Activated CD8-positive, alpha-beta memory T cell treated with anti-CD3 and anti-CD28 coated beads, Interleukin-2, amount 50 U/mL, for 1 hour (primary cell): Measurements from ENCODE around the gene MFAP2.
"Not testable (repeated sequence)": the region's sequence is repeated elsewhere in the genome, so short reads cannot be mapped to it uniquely, and the experiment has no call there.

Source experiments
- DNase-seq: peaks from one replicate; pipeline ENCODE4 v3.0.0-alpha.2; 2020; ENCODE audit errors: extremely low read depth

MFAP2 gene

DNA sequence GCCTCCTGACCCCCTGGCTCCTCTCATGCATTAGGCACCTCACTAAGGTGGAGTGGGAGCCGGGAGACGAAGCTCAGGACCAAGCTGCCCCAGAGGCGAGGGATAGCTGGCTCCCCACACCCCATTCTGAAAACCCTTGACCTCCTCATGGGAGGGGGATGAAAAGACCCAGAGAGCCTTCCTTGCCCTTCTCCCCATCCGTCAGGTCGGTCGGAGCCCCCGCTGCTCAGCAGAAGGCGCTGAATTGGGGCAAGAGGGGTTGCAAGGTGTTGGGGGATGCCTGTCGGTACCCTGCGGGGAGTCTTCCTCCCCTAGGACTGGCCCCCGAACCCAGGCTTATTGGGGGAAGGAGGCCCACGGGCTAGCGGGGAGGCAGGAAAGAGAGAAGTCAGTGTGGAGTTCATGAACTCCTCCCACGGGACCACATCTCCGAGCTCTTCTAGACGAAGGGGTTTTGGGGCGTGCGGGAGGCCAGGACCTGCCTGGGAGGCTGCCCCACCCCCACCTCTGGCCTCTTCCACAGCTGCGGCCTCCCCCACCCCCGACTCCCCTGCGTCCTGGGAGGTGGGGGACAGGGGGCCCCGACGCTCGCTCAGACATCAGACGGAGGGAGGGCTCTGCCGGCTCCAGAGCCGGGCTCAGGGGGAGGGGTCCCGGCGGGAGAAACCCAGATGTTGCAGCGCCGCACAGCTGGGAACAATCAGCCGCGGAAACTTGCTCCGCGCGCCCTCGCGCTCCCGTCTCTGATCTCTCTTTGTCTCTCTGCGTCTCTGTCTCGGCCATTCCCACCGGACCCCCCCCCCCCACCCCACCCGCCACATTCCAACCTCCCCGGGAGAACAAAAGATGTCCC is 719 bp downstream of the MFAP2 start:
- no peak for DNase-seq

DNA sequence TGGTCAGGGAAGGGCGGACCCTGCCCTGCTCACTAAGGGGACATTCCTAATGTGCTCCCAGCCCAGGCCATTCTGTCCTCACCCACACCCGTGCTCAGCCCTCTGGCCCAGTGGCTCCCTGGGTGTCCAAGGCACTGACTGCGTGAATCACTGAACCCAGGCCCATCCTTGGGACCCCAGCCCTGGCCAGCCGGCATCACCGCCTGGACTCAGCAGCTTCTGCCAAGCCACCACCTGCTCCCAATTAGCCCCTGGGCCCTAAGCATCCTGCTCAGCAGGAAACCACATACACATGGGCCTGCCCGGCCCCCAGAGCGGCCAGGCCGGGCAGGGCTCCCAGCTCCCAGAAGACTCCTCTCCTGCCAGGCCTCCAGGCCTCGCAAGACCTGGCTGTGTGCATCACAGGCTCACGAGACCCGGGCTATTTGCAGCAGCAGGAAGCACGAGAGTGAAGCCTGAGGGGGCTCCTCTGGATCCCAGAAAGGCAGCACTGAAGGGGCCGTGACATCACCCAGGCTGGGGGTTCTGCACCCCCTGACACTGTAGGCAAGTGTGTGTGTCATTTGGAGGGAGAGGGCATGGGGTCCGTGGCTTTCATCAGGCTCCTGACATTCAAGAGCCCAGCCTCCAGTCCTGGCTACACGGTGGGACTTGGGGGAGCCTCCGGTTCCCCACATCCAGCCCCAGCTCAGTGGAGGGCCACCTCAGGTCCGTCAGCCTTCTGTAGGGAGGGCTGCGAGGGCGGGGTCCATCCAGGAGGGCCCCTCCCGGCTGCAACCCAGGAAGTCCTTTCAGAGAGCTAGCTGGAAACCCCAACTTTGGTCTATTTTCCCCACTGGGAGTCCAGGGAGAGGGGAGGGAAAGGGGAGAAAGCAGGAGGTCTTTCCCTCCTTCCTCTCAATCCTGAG is 1.6 kb downstream of the MFAP2 start:
- no peak for DNase-seq

DNA sequence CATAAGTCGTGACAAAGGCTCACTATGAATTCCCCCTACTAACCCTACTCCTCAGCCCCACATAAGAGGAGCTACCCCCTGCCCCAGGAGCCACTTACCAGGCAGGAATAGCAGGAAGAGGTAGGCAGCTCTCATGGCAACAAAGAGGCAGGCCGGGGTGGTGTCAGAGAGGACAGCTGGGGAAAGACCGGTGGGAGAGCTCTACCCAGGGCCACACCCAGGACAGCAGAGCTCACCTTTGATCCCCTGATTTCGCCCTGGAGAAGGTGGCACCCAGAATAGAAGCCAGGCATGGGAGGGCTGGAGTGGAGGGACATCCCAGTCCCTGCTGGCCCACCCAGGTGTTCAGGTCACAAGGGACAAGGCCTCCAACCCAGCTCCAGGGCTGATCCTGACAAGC is 2.3 kb downstream of the MFAP2 start:
- no peak for DNase-seq

DNA sequence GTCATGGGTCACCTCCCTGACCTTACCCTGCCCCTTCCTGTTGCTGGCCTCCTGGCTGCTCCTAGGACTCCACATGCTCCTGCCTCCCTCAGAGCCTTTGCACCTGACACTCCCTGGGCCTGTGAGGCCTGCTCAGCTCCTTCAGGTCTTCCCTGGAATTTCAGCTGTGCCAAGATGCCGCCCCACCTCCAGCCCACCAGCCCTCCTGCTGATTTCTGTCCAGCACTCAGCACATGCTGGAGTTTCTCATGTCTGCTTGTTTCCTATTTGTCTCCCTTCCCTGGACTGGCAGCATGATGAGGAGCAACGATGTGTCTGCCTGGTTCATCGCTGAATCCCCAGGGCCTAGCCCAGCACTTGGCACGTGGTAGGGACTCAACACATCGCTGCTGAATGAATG is 3.0 kb downstream of the MFAP2 start:
- DNase-seq = no peak

DNA sequence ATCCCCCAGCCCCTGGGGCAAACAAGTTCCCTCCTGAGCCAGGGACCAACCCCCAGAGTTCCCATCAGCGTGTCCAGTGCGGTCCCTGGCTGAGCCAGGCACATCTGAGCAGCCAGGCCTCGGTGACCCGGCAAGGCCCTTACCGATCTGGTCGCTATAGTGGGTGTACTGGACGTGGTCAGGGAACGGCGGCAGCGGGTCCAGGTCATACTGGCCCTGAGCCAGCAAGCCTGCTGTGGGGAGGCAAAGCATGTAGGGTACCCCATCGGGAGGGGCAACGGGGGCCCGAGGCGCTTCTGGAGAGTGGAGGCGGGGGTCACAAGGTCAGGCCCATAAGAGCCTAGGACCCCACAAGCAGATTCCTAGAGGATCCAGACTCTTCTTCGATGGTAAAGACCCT is 3.5 kb downstream of the MFAP2 start:
- no peak for DNase-seq

DNA sequence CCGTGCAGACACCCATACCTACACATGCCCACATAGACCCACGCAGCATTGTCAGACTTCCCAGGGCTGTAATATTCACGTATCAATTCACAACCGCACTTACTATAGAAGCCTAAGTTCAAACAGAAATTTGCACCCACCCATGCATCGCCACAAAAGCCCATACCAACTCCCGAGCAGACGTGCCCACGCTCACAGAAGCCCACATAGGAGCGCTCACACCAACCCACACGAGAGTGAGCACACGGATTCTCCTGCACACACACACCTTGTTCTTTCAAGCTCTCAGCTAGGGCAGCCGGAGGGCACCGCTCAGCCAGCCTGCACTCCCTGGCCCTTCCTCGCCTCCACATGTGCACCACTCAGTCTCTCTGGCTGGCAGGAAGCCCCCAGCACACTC is 4.6 kb downstream of the MFAP2 start:
- DNase-seq = no peak

DNA sequence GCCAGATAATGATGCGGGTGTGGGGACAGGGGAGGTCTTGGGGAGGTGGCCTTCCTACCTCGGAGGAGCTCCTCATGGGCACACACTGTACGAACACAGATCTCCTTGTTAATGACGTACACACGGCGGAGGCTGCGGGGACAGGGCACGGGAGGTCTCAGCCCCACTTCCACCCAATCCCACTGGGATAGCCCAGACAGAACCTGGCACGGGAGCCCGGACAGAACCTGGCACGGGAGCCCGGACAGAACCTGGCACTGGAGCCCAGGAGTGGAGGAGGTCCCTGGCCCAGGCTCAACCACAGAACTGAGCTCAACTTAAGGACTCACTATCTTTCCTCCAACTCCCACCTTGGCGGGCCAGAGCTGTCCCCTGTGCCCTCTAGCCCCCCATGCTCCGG is 5.2 kb downstream of the MFAP2 start:
- no peak for DNase-seq

DNA sequence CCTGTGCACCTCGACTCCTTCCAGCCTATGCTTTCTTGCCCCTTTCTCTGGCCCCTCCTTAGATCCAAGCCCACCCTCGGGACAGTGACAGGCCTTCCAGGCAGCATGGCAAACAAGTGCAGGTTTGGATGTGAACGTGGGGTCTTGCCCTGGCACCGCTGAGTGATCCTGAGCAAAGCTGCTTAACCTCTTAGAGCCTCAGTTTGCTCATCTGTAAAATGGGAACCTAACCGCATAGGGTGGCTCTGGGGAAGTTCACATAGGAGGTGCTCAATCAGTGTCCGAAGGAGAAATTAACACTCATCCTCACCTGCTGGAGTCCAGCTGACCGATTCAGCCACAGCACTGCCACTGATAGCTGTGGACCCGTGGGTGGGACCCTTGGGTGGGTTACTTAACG is 7.2 kb downstream of the MFAP2 start:
- no peak for DNase-seq

DNA sequence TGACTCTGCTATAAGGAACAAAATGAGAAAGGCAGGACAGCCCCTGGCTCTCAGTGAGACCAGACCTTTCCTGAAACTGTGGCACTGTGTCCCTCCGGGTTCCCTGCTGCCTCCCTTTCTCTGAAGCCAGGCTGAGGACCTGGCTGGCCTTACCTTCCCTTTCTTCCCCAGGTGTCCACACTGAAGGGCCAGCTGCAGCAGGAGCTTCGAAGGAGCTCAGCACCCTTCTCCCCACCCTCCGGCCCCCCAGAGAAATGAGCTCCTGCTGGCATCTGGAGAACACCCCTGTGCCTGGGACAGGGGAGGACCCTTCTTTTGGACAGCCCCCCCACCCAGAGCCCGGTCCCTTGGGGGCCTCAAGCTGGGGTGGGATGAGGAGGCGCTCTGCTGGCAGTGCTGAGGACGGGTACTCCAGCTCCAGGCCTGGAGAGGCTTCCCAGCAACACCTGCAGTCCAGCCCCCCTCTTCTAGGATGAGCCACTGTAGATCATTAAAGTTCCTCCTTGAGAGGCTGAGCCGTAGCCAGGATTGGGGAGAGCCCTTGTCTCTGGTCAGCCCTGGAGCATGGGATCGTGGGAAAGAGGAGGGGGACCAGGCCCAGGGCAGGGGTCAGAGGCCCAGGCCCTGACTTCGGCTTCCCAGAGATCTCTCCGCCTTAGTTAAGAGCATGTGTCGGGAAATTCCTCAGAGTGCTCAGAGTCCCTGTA is 8.1 kb downstream of the MFAP2 start:
- no peak for DNase-seq

DNA sequence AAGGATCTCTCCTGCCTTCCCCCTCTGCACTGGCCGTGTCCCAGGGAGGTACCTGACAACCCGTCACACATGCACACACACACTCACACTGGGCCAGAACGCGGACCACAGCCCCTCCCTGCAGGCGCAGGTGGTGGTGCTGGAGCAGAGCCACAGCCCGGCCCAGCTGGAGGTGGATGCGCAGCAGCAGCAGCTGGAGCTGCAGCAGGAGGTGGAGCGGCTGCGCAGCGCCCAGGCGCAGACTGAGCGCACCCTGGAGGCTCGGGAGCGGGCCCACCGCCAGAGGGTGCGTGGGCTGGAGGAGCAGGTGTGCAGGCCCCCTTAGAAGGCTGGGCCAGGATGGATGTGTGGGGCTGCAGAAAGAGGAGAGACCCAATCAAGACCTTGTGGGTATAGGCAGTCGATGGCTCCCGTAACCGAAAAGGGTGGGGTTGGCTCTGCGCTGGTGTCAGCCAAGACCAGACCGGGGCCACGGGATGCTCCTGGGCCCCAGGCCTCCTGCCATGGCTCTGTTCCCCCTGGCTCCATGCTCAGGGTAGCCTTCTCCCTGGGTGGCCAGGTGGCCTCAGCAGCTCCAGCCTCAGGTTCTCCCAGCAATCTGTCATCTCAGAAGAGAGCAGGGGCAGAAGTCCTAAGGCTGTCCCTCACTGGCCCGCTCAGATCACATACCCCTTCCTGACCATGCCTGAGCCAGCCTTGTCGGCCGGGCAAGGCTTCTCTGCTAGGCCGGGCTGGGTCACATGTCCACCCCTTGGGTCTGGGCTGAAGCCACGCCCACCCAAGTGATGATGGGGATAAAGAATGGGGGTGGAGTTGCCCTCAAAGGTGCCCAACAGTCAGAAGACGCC is 8.9 kb downstream of the MFAP2 start:
- DNase-seq = no peak

DNA sequence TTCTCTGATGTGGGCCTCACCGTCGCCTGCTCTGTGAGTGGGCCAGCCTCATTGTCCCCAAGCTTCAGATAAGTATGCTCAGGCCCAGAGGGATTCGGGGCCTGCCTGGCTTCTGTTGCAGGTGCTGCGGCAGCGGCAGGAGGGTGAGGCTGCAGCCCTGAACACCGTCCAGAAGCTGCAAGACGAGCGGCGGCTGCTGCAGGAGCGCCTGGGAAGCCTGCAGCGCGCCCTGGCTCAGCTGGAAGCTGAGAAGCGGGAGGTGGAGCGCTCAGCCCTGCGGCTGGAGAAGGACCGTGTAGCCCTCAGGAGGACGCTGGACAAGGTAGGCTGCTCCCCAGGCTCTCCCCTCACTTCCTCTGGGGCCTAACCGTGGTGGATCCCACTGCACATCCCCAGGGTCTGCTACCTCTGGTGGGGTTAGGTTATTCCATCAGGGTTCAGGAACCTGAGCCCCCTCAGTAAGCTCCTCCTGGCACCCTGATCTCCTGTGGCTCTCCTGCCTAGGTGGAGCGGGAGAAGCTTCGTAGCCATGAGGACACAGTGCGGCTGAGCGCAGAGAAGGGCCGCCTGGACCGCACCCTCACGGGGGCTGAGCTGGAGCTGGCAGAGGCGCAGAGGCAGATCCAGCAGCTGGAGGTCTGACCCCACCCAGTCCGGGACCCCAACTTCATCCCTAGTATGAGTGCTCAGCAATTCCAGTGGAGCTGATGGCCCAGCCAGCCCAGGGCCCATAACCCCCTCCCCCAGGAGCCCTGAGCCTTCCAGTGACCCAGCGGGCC is 10.1 kb downstream of the MFAP2 start:
- DNase-seq = no peak

DNA sequence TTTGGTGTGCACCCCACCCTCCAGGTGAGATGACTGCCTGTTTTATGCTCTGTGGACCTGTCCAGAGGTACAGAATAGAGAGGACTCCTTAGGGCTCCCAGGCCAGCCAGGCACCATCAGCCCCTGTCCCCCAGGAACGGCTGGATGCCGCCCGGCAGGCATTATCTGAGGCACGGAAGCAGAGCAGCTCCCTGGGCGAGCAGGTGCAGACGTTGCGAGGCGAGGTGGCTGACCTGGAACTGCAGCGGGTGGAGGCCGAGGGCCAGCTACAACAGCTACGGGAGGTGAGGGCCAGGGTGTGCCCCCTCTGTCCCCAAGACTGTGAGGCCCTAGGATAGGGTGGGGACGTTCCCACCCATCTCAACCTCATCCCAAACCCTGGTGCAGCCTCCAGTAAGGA is 10.8 kb downstream of the MFAP2 start:
- DNase-seq = no peak

DNA sequence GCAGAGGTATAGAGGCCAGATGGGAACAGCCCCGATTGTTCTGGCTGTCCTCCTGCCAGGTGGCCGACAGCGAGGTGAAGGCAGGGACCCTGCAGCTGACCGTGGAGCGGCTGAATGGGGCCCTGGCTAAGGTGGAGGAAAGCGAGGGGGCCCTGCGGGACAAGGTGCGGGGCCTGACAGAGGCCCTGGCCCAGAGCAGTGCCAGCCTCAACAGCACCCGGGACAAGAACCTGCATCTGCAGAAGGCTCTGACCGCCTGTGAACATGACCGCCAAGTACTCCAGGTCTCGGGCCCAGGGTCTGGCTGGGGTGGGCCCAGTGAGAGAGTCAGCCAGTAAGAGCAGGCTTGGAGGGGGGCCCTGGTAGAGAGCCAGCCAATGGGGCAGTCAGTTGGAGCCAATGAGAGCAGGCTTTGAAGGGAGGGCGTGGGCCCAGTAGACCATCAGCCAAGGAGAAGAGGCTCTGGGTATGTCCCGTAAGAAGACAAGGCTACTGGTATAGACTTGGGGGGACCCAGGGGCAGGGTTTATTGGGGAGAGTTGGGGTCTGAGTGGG is 11.3 kb downstream of the MFAP2 start:
- no peak for DNase-seq

DNA sequence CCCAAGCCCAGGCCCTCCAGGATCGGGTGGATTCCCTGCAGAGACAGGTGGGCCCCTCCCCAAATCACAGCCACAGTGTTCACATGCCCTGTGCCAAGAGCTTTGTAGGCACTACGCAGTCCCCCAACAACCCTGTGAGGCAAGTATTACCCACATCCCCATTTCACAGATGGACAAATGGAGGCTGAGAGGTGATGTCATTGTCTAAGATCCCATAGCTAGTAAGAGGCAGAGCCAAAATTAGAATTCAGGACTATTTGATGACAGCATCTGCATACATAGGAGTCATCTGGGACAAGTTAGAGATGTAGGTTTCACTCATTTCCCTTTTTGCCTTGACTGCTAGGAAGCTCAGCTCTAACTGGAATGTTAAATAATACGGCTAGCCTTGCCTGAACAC is 12.0 kb downstream of the MFAP2 start:
- no peak for DNase-seq

DNA sequence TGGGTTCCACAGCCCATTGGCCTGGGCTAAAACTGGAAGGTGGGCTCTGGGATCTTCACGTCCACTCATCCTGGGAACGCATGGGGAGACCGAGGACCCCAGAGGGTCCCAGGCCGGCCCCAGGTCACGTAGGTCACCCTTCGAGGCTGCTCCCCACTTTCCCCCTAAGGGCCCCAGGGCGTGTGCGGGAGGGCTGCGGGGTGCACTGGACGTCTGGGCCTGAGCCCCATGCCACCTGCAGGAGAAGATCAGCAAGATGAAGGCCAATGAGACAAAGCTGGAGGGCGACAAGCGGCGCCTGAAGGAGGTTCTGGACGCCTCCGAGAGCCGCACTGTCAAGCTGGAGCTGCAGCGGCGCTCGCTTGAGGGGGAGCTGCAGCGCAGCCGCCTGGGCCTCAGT is 12.5 kb downstream of the MFAP2 start:
- DNase-seq = no peak

DNA sequence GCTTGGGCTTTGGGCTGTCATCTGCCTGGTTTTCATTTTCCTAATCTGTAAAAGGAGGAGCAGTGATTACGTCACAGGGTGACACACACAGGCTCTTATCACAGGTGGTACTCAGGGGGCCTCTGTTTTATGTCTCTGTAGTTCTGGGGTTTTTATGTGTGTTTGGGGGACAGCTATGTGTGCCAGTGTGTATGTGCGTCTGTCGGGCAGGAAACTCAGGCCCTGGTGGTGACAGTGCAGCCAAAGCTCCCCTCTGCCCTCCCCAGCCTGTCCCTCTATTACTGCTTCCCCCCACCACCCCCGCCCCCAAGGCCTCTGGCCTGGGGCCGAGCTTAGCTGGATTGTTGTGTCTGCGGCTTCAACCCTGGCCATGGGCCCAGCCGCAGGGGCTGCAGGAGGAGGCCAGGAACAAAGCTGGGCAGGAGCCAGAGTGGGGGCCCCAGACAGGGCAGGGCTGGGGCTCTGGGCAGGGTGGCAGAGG is 13.3 kb downstream of the MFAP2 start:
- no peak for DNase-seq

DNA sequence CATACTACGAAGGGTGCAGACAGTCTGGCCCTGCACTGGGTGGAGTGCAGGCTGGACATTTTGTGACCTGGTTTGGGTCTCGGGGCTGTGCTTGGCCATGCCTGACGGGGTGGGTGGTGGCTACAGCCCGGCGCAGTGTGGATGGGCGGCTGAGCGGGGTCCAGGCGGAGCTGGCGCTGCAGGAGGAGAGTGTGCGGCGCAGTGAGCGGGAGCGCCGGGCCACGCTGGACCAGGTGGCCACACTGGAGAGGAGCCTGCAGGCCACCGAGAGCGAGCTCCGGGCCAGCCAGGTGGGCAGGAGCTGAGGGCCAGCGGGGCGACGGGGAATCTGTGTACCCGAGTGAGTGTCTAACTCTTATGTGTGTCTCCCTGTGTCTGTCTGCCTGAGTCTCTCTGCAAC is 14.1 kb downstream of the MFAP2 start:
- DNase-seq = no peak

DNA sequence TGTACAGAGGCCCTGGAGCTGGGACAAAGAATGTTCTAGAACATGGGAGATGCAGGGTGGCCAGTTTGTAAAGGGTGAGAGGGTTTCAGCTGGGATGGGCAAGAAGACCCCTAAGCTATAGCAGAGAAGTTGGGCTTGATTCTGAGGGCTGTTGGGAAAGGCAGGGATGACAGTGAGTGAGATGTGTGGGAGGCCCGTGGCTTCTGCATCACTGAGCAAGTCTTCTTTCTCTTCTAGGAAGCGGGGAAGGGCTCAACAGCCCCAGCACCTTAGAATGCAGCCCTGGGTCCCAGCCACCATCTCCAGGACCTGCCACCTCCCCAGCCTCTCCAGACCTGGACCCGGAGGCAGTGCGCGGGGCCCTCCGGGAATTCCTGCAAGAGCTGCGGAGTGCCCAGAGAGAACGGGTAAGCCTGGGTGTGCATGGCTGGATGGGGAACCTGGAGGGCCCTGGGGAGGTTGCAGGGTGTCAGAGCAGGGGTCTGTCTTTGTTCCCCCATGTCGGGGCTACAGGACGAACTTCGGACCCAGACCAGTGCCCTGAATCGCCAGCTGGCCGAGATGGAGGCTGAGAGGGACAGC is 14.8 kb downstream of the MFAP2 start:
- no peak for DNase-seq

DNA sequence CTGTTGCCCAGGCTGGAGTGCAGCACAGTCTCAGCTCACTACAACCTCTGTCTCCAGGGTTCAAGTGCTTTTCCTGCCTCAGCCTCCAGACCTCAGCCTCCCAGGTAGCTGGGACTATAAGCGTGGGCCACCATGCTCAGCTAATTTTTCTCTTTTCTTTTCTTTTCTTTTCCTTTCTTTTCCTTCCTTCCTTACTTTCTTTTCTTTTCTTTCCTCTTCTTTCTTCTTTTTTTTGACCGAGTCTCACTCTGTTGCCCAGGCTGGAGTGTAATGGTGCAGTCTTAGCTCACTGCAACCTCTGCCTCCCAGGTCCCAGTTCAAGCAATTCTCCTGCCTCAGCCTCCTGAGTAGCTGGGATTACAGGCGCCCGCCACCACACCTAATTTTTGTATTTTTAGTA is 16.3 kb downstream of the MFAP2 start:
- DNase-seq = not testable (repeated sequence)
